ENCODE results near the gene TRANK1.
"Not testable (repeated sequence)": the region's sequence is repeated elsewhere in the genome, so short reads cannot be mapped to it uniquely, and the experiment has no call there.

TRANK1 gene

GRCh38 chr3:36881735-36882134 lies 63.1 kb downstream of the TRANK1 start:
- DNase-seq, result no peak

DNA sequence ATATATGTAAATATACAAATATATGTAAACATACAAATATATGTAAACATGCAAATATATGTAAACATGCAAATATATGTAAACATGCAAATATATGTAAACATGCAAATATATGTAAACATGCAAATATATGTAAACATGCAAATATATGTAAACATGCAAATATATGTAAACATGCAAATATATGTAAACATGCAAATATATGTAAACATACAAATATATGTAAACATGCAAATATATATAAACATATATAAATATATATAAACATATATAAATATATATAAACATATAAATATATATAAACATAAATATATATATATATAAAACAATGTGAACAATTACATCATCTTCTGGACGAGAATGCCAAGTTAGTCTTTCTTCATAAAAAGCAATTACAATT lies 65.0 kb downstream of the TRANK1 start:
- not testable (repeated sequence) for DNase-seq

DNA sequence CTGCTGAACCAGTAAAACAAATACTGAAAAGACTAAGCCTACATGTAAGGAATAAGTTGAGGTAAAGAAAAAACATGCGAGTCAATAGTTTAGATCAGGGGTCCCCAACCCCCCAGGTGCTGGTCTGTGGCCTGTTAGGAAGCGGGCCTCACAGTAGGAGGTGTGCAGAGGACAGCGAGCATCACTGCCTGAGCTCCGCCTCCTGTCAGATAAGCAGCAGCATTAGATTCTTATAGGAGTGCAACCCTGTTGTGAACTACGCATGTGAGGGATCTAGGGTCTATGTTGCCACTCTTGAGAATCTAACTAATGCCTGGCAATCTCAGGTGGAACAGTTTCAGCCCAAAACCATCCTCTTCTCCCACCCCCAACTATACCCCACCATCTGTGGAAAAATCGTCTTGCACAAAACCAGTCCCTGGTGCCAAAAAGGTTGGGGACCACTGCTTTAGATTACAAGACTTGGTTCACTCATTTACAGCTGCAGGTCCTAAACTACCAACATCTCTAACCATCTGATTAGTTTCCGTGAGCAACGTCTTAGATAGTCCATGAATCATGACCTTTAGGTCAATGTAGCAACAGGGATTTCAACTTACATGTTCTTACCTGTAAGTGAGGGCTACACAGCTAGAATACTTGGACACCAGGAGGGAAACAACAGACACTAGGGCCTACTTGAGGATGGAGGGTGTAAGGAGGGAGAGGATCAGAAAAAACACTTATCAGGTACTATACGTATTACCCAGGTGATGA lies 66.7 kb downstream of the TRANK1 start:
- DNase-seq, result no peak

DNA sequence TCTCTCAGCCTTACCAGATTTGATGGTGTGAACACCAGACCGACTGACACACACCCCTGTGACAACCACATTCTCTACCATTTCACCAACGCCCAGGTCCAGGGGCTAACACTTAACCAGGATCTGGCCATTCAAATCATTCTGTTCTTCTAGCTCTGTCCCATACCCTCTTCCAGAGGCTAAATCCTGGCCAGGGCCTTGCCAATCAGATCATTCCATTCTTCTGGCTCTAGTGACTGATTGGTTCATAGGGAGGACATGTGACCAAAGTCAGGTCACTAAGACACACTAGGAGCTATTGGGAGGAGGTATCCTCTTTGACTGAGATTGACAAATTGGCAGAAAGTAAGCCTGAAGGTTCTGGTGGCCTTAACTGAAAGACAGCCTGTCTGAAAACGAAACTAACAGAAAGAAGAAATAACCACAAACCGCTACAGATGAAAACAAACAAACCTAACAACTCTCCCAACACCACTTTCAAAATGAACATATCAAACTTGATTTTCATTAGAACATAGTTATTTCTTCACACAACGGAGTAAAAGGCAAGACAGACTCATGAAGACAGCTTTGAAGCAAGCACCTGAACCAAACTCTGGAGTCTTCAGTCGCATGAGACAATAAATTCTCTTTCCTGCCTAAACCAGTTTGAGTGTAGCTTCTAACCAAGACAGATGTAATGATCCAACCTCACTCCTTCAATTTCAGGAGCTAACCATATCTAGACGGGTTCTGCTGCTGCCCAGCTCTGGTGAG lies 68.5 kb downstream of the TRANK1 start:
- DNase-seq, result no peak

DNA sequence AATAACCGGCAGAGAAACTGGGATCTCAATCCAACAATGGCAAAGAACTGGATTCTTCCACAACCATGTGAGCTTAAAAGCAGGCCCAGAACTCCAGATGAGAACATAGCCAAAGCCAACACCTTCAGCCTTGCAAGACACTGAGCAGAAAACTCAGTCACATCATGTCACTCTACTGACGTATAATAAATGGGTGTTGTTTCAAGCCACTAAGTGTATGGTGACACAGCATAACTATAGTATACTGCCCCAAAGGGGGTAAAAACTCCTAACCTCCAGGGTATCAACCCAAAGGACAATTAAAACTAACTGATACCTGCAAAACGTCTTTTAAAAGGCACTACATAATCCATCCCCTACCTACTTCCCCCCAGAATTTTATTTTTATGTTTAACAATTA lies 69.5 kb downstream of the TRANK1 start:
- no peak for DNase-seq

GRCh38 chr3:36874424-36874823 lies 70.4 kb downstream of the TRANK1 start:
- no peak for DNase-seq

GRCh38 chr3:36871379-36872126 lies 73.3 kb downstream of the TRANK1 start:
- no peak for DNase-seq

DNA sequence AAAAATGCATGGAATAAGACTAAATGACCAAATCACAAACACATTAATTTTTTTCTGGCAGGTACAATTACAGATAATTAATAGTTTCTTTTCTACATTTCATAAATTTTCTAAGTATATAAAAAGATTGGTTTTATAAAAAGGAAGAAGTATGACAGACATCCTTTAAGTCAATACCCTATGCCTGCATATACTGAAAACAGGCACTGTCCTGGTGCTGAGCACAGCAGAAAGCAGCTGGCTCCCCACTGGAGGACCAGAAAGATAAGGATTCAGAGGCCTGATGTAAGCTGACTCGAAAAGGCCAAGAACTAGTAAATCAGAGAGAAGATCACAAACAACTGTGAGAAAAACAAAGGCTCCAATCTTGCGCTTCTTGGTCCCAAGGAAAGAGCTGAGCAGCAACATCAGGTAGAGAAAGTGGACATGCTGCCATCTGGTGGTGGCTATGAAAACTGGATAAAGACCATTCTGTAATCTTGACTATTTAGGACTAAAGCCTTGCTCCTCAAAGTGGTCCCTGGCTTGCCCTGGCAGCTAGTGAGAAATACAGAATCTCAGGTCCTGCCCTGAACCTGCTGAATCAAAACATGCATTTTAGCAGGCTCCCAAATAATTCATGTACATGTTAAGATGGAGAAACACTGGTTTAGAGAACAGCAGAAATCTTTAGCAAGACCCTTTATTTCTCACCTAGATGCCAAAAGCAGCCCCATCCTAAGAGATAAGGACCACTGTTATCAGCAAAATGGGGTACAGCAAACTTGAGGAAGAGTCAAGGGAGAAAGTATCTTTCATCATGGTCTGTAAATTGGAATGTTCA lies 76.0 kb downstream of the TRANK1 start:
- DNase-seq, result peak; percentile 38

DNA sequence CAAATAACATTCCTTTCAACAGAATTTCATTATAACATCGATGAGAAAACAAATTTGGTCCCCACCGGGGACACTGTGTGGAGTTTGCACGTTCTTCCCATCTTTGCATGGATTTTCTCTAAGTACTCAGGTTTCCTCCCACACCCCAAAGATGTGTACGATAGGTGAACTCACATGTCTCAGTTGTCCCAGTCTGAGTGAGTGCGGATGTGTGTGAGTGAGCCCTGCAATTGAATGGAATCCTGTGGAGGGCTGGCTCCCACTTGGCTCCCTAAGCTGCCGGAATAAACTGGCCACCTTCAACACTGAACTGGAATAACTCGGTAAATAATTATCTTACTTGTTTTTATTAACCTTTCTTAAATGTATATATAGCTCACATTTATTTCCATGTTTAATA lies 77.0 kb downstream of the TRANK1 start:
- DNase-seq, result no peak

- no peak for DNase-seq
Measured at GRCh38 chr3:36866368-36866767, 78.5 kb downstream of the TRANK1 start.

GRCh38 chr3:36864180-36865053 lies 80.4 kb downstream of the TRANK1 start:
- DNase-seq, result no peak

- DNase-seq, result no peak
Measured at GRCh38 chr3:36862076-36862755, 82.6 kb downstream of the TRANK1 start.

- no peak for DNase-seq
Measured at GRCh38 chr3:36859494-36859893, 85.4 kb downstream of the TRANK1 start.

GRCh38 chr3:36852071-36852470 lies 92.8 kb downstream of the TRANK1 start:
- DNase-seq, result no peak

DNA sequence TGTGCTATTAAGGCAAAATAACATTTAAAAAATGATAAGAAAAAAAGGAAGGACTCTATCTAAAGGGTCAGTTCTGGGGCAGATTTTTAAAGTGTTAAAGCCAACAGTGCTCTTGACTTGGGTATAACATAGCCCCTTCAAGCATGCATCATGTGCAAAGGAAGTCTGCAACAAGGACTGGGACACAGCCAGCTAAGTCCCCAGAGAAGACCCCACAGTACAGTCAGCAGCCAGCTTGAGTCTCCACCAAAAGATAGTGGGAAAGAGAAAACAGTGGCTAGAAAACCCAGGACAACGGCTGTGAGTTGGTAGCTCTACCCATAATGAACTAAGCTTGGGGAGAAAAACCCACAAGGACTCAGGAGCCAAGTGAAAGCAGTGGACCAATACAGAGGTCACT lies 94.1 kb downstream of the TRANK1 start:
- no peak for DNase-seq

DNA sequence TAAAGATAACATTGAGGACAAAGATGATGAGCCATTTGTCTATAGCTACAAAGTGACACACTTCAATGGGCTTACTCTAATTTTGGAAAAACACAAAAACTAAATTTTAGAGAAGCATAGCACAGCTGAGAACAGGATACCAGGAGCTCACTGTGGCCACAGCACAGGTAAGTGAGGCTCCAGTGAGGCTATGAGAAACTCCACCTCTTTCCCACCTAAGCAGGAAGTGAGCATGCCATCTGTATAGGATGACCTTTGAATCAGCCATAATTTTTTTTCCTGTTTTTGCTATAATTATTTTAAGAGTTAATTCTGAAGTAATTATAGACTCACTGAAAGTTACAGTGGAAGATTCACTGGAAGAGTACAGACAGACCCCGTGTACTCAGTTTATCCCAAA lies 98.4 kb downstream of the TRANK1 start:
- no peak for DNase-seq

DNA sequence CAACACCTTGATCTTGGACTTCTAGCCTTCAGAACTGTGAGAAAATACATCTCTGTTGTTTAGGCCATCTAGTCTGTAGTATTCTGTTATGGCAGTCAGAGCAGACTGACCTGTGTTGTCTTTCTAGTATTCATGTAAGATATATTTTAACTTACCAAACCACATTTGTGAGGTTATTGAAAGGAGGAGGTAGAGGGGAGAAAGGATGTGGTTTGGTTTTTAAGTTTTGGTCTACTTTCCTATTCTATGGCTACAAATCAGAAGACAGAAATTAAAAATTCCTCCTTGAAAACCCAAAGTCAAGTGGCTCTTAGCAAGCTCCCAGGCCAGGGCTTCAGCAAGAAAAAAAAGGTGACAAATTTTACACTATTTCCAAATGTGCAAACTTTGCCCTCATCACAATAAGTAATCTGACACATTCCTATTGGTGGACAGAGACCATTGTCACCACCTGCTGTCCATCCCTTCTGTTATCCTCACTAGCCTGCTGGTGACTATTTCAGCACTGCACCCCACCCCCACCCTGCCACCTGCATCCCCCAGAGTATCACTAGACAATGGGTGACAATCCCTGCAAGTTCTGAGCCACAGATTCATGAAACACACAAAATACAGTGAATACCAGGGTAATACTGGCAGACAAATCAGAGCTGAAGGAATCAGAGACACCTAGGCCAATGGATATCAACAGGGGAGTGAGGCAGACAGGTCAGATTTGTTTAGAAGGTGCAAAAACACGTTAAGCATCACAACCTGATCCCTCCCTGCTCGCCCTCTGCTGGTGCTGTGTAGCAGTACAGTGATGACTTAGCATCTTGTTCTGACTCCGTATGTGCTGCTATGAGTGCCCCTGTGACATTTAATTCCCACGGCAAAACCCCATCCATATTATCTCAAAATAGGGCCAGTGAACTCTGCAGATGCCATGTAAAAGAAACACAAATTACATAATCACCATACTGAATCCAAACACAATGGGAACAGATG lies 101.5 kb downstream of the TRANK1 start:
- DNase-seq, result peak; percentile 26

GRCh38 chr3:36842275-36842674 lies 102.6 kb downstream of the TRANK1 start:
- DNase-seq, result no peak

DNA sequence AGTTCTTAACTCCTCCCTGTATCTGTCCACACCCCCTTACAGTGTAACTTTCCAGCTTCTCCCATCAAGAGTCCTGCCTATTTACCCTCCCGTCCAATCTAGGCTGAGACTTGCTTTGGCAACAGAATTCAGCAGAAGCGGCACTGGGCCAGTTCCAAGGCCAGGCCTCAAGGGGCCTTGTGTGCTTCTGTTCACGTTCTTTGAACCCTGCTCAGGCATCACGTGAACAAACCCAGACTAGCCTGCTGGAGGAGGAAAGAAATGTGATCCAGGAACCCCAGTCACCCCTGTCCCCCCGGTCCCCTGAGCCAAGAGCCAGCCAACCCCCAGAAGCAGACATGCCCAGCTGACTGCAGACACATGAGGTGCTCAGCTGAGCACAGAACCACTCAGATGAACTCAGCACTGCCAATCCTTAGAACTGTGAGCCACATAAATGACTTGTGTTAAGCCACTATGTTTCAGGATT lies 104.4 kb downstream of the TRANK1 start:
- no peak for DNase-seq

DNA sequence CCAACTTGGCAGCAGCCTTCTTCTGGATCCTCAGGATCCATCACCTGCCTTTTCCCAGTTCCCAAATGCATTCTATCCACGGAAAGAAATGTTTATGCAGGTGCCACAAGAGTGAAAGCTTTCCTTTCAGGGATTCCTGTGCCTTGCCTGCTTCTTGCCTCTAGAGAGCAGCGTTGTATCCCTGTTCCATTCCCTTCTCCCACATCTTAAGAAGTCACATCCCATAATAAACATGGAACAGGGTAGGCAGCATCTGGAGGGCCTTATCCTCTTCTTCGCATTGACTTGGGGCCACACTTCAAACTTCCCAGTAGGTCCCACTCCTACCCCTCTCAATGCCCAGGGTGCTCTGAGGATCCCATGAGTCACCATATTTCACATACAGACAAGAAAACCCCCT lies 107.8 kb downstream of the TRANK1 start:
- DNase-seq, result no peak

Data from NCI-H69 (cell line).